CD14-positive monocyte (primary cell): ENCODE measurements around the gene PPIG. TPM values are rescaled to one million over a fixed set of nuclear protein-coding genes. Genes with fewer than 3 reads are reported as not detected.
"Not testable (repeated sequence)": the region's sequence is repeated elsewhere in the genome, so short reads cannot be mapped to it uniquely, and the experiment has no call there.

ENCODE experiments used
- DNase-seq, 3 donors: peaks; one replicate each; pipeline ENCODE4 v3.0.0-alpha.2; 2011 to 2022
- H2AFZ ChIP-seq: 2 replicates; pipeline ENCODE4 v1.6.0; 2012; ENCODE audit warnings: mild to moderate bottlenecking, low read depth, low read length, inconsistent platforms; ENCODE audit not compliant: insufficient read depth, poor library complexity, severe bottlenecking
- H3K27ac ChIP-seq, 2 donors: 1 replicate in 1 of 2; 2 replicates in 1 of 2; pipeline ENCODE4 v1.5.1; 2012 to 2013; ENCODE audit warnings: low read length in 2 of 2, control low read depth in 1 of 2, inconsistent platforms in 1 of 2, low read depth in 1 of 2, mild to moderate bottlenecking in 1 of 2
- H3K27me3 ChIP-seq, 2 donors: one replicate each; pipeline versions ENCODE4 v1.6.0 to v1.6.1; 2011 to 2013; ENCODE audit warnings: low read length in 2 of 2; ENCODE audit not compliant: control insufficient read depth in 2 of 2, insufficient read depth in 2 of 2
- H3K36me3 ChIP-seq, 2 donors: replicated peaks in 1 of 2; 1 replicate in 1 of 2; 2 replicates in 1 of 2; pipeline versions ENCODE4 v1.5.1 to v1.6.1; 2012 to 2013; ENCODE audit warnings: low read length in 2 of 2, control low read depth in 1 of 2, inconsistent platforms in 1 of 2, mild to moderate bottlenecking in 1 of 2; ENCODE audit not compliant: insufficient read depth in 2 of 2, control insufficient read depth in 1 of 2
- H3K4me1 ChIP-seq, 2 donors: 1 replicate in 1 of 2; 2 replicates in 1 of 2; pipeline versions ENCODE4 v1.5.1 to v1.6.1; 2012 to 2013; ENCODE audit warnings: low read length in 2 of 2, control low read depth in 1 of 2, inconsistent platforms in 1 of 2, mild to moderate bottlenecking in 1 of 2, moderate library complexity in 1 of 2; ENCODE audit not compliant: insufficient read depth in 2 of 2, control insufficient read depth in 1 of 2
- H3K4me2 ChIP-seq: replicated peaks from 2 replicates; pipeline ENCODE3; 2012; ENCODE audit warnings: low read length, moderate library complexity, mild to moderate bottlenecking; ENCODE audit not compliant: poor library complexity, severe bottlenecking; ENCODE audit errors: extremely low read depth
- H3K4me3 ChIP-seq, 3 experiments: fragments of 200-600 bp in 1 of 3; sonication (generic) in 1 of 3; replicated peaks in 1 of 3; 1 replicate in 2 of 3; 2 replicates in 1 of 3; pipeline ENCODE4 v1.5.1; 2011 to 2013; ENCODE audit warnings: low read length in 3 of 3, mild to moderate bottlenecking in 3 of 3, control low read depth in 2 of 3, low read depth in 2 of 3, inconsistent platforms in 1 of 3, moderate library complexity in 1 of 3
- H3K79me2 ChIP-seq: 2 replicates; pipeline ENCODE4 v1.6.0; 2012; ENCODE audit warnings: mild to moderate bottlenecking, control low read depth, inconsistent platforms, low read length, moderate library complexity; ENCODE audit not compliant: insufficient read depth
- H3K9ac ChIP-seq: 2 replicates; pipeline ENCODE4 v1.6.0; 2017; ENCODE audit warnings: low read length, mild to moderate bottlenecking; ENCODE audit not compliant: insufficient read depth, poor library complexity, severe bottlenecking
- H3K9me3 ChIP-seq, 2 donors: replicated peaks in 1 of 2; 1 replicate in 1 of 2; 2 replicates in 1 of 2; pipeline versions ENCODE4 v1.5.1 to v1.6.1; 2012 to 2013; ENCODE audit warnings: low read length in 2 of 2, control low read depth in 1 of 2; ENCODE audit not compliant: control insufficient read depth in 1 of 2, insufficient read depth in 1 of 2
- H4K20me1 ChIP-seq: 2 replicates; pipeline ENCODE4 v1.6.0; 2012; ENCODE audit warnings: mild to moderate bottlenecking, low read length, control low read depth, moderate library complexity; ENCODE audit not compliant: insufficient read depth
- H3K27ac Mint-ChIP-seq, 7 donors: one replicate each; pipeline ENCODE4 v1.8.0; 2020; ENCODE audit warnings: mild to moderate bottlenecking in 7 of 7, mixed read lengths in 7 of 7, moderate library complexity in 6 of 7, inconsistent platforms in 2 of 7
- H3K27me3 Mint-ChIP-seq, 3 donors: one replicate each; pipeline ENCODE4 v1.8.0; 2021 to 2022; ENCODE audit warnings: low read depth in 3 of 3, mild to moderate bottlenecking in 3 of 3, mixed read lengths in 3 of 3, moderate library complexity in 3 of 3, inconsistent platforms in 1 of 3
- H3K36me3 Mint-ChIP-seq, 2 donors: one replicate each; pipeline ENCODE4 v1.8.0; 2020; ENCODE audit warnings: mixed read lengths in 2 of 2, inconsistent platforms in 1 of 2, mild to moderate bottlenecking in 1 of 2
- H3K4me1 Mint-ChIP-seq: one replicate; pipeline ENCODE4 v1.8.0; 2020; ENCODE audit warnings: mild to moderate bottlenecking, mixed read lengths
- H3K4me3 Mint-ChIP-seq, 2 donors: one replicate each; pipeline ENCODE4 v1.8.0; 2020; ENCODE audit warnings: mild to moderate bottlenecking in 2 of 2, mixed read lengths in 2 of 2, moderate library complexity in 1 of 2
- H3K9me3 Mint-ChIP-seq, 7 donors: one replicate each; pipeline ENCODE4 v1.8.0; 2020 to 2022; ENCODE audit warnings: mixed read lengths in 7 of 7, mild to moderate bottlenecking in 6 of 7, moderate library complexity in 6 of 7, inconsistent platforms in 2 of 7
- CTCF ChIP-seq: fragments of 200-600 bp; IDR thresholded peaks from one replicate; pipeline ENCODE4 v1.8.0; 2022; ENCODE audit warnings: antibody characterized with exemption, mild to moderate bottlenecking
- WGBS: methylation state at CpG from one replicate; pipeline ENCODE4 v1.1.5; 2013; ENCODE audit warnings: missing lambda C conversion rate; ENCODE audit not compliant: insufficient coverage; 5-methylcytosine and 5-hydroxymethylcytosine counted together
- intact Hi-C, 2 donors: fragments of 100-400 bp; cut with micrococcal nuclease; formaldehyde crosslinking; loops; one replicate each; pipeline versions ENCODE4 v1.15.0 to v1.15.1; 2023
- polyA plus RNA-seq, 3 donors: library from polyadenylated mRNA; depleted of rRNA in 1 of 3; unstranded in 2 of 3; stranded (reverse) in 1 of 3; fragments of 300-500 nt in 2 of 3; fragments of >200 nt in 1 of 3; fragmentation: Illumina TruSeq in 2 of 3; gene quantifications; 1 replicate in 2 of 3; 2 replicates in 1 of 3; pipeline ENCODE4 v1.2.3, GENCODE V29; 2012 to 2021

Gene PPIG
- polyA plus RNA-seq, 3 donors = 21.0 to 34.4 (median 21.3) TPM

GRCh38 chr2:169569948-169570347 is 14.2 kb upstream of the PPIG start:
- H3K4me1 Mint-ChIP-seq = peaks cover 10% of the 10 kb centered on the region
- no CpG with 5 or more reads among the region's 2 CpGs for WGBS
- H3K27ac Mint-ChIP-seq = peak overlapping the region in 3 of 7 donors; percentile 20 to 54 (median 27)
- H3K9ac ChIP-seq = no peak overlapping the region
- H3K9me3 ChIP-seq = no peaks in the 10 kb centered on the region
- H3K36me3 Mint-ChIP-seq = peaks cover 23 to 40% of the 10 kb centered on the region in 2 donors
- no peak for DNase-seq
- H3K9me3 Mint-ChIP-seq = peaks cover 0 to 4% (median under 1%) of the 10 kb centered on the region in 7 donors
- no peak overlapping the region for H2AFZ ChIP-seq
- peaks cover 5 to 10% of the 10 kb centered on the region in 2 donors for H3K4me1 ChIP-seq
- H4K20me1 ChIP-seq = no peaks in the 10 kb centered on the region
- H3K4me3 ChIP-seq = no peak overlapping the region
- peaks cover 10 to 30% of the 10 kb centered on the region in 2 donors for H3K36me3 ChIP-seq
- intact Hi-C loops = loop anchor here in 1 of 2 donors (10.0 kb wide), 1 partner anchor 255 kb away; the partner anchor contains the start of genes METTL5 and UBR3
- peaks cover 46% of the 10 kb centered on the region for H3K79me2 ChIP-seq
- H3K27ac ChIP-seq = no peak overlapping the region
- H3K27me3 ChIP-seq = no peaks in the 10 kb centered on the region
- no peak overlapping the region for H3K4me2 ChIP-seq
- peaks cover 0 to 2% (median 0%) of the 10 kb centered on the region in 3 donors for H3K27me3 Mint-ChIP-seq
- no peak overlapping the region for H3K4me3 Mint-ChIP-seq
- TF ChIP-seq CTCF = no peak

GRCh38 chr2:169570752-169571151 is 13.4 kb upstream of the PPIG start:
- Mint-ChIP-seq H3K36me3 (peaks cover 18 to 35% of the 10 kb centered on the region in 2 donors), H3K4me1 (peaks cover 10% of the 10 kb centered on the region)
- not testable (repeated sequence) for H3K27me3 ChIP-seq, H3K27me3 Mint-ChIP-seq, H3K4me2 ChIP-seq, H2AFZ ChIP-seq, H3K9me3 ChIP-seq, DNase-seq, H3K27ac ChIP-seq, H3K4me3 Mint-ChIP-seq, H4K20me1 ChIP-seq, H3K27ac Mint-ChIP-seq, H3K4me3 ChIP-seq, H3K4me1 ChIP-seq, H3K9me3 Mint-ChIP-seq, H3K9ac ChIP-seq
- peaks cover 8 to 25% of the 10 kb centered on the region in 2 donors for H3K36me3 ChIP-seq
- 100% methylated on average over 1 of the region's 4 CpGs for WGBS
- peaks cover 46% of the 10 kb centered on the region for H3K79me2 ChIP-seq
- intact Hi-C loops = loop anchor here in 1 of 2 donors (10.0 kb wide), 1 partner anchor 254 kb away; the partner anchor contains the start of genes METTL5 and UBR3
